Loucy (cell line): Measurements from ENCODE around the gene GAS7.

Source experiments
- H2AFZ ChIP-seq: fragments of 200-600 bp; sonication (generic); 2 replicates; pipeline ENCODE4 v1.6.0; 2016; ENCODE audit warnings: antibody characterized with exemption, mild to moderate bottlenecking, low read length, moderate library complexity
- H3F3A ChIP-seq: fragments of 200-600 bp; 2 replicates; pipeline ENCODE4 v1.6.0; 2016; ENCODE audit warnings: antibody characterized with exemption, low read depth, mild to moderate bottlenecking
- H3K27me3 ChIP-seq: fragments of 200-600 bp; sonication (generic); 2 replicates; pipeline ENCODE4 v1.6.1; 2014; ENCODE audit warnings: low read length, mild to moderate bottlenecking; ENCODE audit not compliant: insufficient read depth, poor library complexity, severe bottlenecking
- H3K36me3 ChIP-seq: fragments of 200-600 bp; sonication (generic); 2 replicates; pipeline ENCODE4 v1.6.1; 2016; ENCODE audit warnings: low read length; ENCODE audit not compliant: insufficient read depth
- H3K4me1 ChIP-seq: fragments of 200-600 bp; sonication (generic); 2 replicates; pipeline ENCODE4 v1.5.1; 2014; ENCODE audit warnings: low read length, mild to moderate bottlenecking; ENCODE audit not compliant: insufficient read depth, poor library complexity, severe bottlenecking
- H3K4me2 ChIP-seq: fragments of 200-600 bp; sonication (generic); 2 replicates; pipeline ENCODE4 v1.6.0; 2014; ENCODE audit warnings: antibody characterized with exemption, low read length, low read depth, mild to moderate bottlenecking; ENCODE audit not compliant: poor library complexity, severe bottlenecking
- H3K4me3 ChIP-seq: fragments of 200-600 bp; sonication (generic); 2 replicates; pipeline ENCODE4 v1.5.1; 2014; ENCODE audit warnings: low read length, mild to moderate bottlenecking, mixed read lengths; ENCODE audit not compliant: poor library complexity, severe bottlenecking
- H3K79me2 ChIP-seq: fragments of 200-600 bp; sonication (generic); 2 replicates; pipeline ENCODE4 v1.6.1; 2014; ENCODE audit warnings: low read length; ENCODE audit not compliant: insufficient read depth
- H3K9ac ChIP-seq: fragments of 200-600 bp; sonication (generic); 2 replicates; pipeline ENCODE4 v1.6.0; 2014; ENCODE audit warnings: mild to moderate bottlenecking, low read depth, low read length, moderate library complexity; ENCODE audit not compliant: poor library complexity, severe bottlenecking
- H3K9me2 ChIP-seq: fragments of 200-600 bp; sonication (generic); replicated peaks from 2 replicates; pipeline ENCODE4 v1.6.1; 2016; ENCODE audit warnings: low read depth, low read length, mixed read lengths
- H3K9me3 ChIP-seq: fragments of 200-600 bp; sonication (generic); 2 replicates; pipeline ENCODE4 v1.6.1; 2014; ENCODE audit warnings: mild to moderate bottlenecking, antibody characterized with exemption, low read length, low read depth; ENCODE audit not compliant: insufficient read depth
- H4K20me1 ChIP-seq: fragments of 200-600 bp; sonication (generic); 2 replicates; pipeline ENCODE4 v1.6.0; 2014; ENCODE audit warnings: antibody characterized with exemption, low read length, mild to moderate bottlenecking; ENCODE audit not compliant: insufficient read depth, poor library complexity, severe bottlenecking
- CTCF ChIP-seq: fragments of 200-600 bp; sonication (generic); conservative IDR thresholded peaks from 2 replicates; pipeline ENCODE4 v1.5.1; 2014; ENCODE audit warnings: mild to moderate bottlenecking, antibody characterized with exemption, low read length
- EZH2phosphoT487 ChIP-seq: fragments of 200-600 bp; IDR thresholded peaks from 2 replicates; pipeline ENCODE4 v1.6.1; 2018; ENCODE audit warnings: antibody characterized with exemption, mild to moderate bottlenecking, moderate library complexity, borderline replicate concordance

Gene GAS7

GRCh38 chr17:10205549-10206185 lies 7.3 kb upstream of the GAS7 start:
- Histone ChIP-seq H3K9me3 (peaks cover 13% of the 10 kb centered on the region; the same call in 1 of the 2 replicates), H3K4me1 (peaks cover 8% of the 10 kb centered on the region), H3K4me3 (no peak overlapping the region), H3K36me3 (no peaks in the 10 kb centered on the region), H3K4me2 (no peak overlapping the region), H3F3A (0 out of 2 replicates have a peak, but pooled peaks cover 3% of the 10 kb centered on the region), H4K20me1 (no peaks in the 10 kb centered on the region), H3K9ac (no peak overlapping the region), H3K27me3 (no peaks in the 10 kb centered on the region), H3K9me2 (no peaks in the 10 kb centered on the region), H3K79me2 (no peaks in the 10 kb centered on the region), H2AFZ (no peak overlapping the region)
- no peak for TF ChIP-seq EZH2phosphoT487
- TF ChIP-seq CTCF, result no peak

- no peak for TF ChIP-seq EZH2phosphoT487
- TF ChIP-seq CTCF, result no peak
- peaks cover 15% of the 10 kb centered on the region for H4K20me1 ChIP-seq
- no peak overlapping the region for H3K4me3 ChIP-seq
- H3K4me1 ChIP-seq, result peaks cover 14% of the 10 kb centered on the region
- H3K36me3 ChIP-seq, result no peaks in the 10 kb centered on the region
- H3K79me2 ChIP-seq, result peaks cover 25% of the 10 kb centered on the region
- no peaks in the 10 kb centered on the region for H3K9me2 ChIP-seq
- H3F3A ChIP-seq, result peaks cover 3% of the 10 kb centered on the region; the same call in 1 of the 2 replicates
- no peak overlapping the region for H3K9ac ChIP-seq
- H3K9me3 ChIP-seq, result peaks cover 13% of the 10 kb centered on the region; the same call in 1 of the 2 replicates
- no peak overlapping the region for H3K4me2 ChIP-seq
- H2AFZ ChIP-seq, result no peak overlapping the region
- H3K27me3 ChIP-seq, result no peaks in the 10 kb centered on the region
Observed at GRCh38 chr17:10201680-10202079, 3.3 kb upstream of the GAS7 start.

- H3F3A ChIP-seq, result peaks cover 3% of the 10 kb centered on the region; the same call in 1 of the 2 replicates
- TF ChIP-seq EZH2phosphoT487 (no peak), CTCF (no peak)
- peaks cover 24% of the 10 kb centered on the region for H3K4me1 ChIP-seq
- no peaks in the 10 kb centered on the region for H3K36me3 ChIP-seq
- peaks cover 9% of the 10 kb centered on the region; the same call in 1 of the 2 replicates for H3K9me3 ChIP-seq
- no peaks in the 10 kb centered on the region for H3K27me3 ChIP-seq
- H3K9ac ChIP-seq, result no peak overlapping the region
- no peaks in the 10 kb centered on the region for H3K9me2 ChIP-seq
- no peak overlapping the region for H2AFZ ChIP-seq
- H3K4me2 ChIP-seq, result no peak overlapping the region
- peaks cover 35% of the 10 kb centered on the region for H3K79me2 ChIP-seq
- H3K4me3 ChIP-seq, result no peak overlapping the region
- H4K20me1 ChIP-seq, result peaks cover 23% of the 10 kb centered on the region
Observed at GRCh38 chr17:10200645-10201044, 2.2 kb upstream of the GAS7 start.
